A673 (cell line): Measurements from ENCODE around the gene GRID2.

Source experiments
- CTCF ChIP-seq: fragments of 300-800, 200-600 bp; sonication (generic); conservative IDR thresholded peaks from 2 replicates; pipeline ENCODE4 v1.5.1; 2017; ENCODE audit warnings: low read depth, mild to moderate bottlenecking, antibody characterized with exemption, low read length, moderate library complexity, mixed read lengths
- EZH2 ChIP-seq: fragments of 200-600 bp; sonication (generic); IDR thresholded peaks from 2 replicates; pipeline ENCODE4 v1.6.1; 2017; ENCODE audit warnings: borderline replicate concordance, low read depth, mild to moderate bottlenecking, mixed read lengths, antibody characterized with exemption, low read length; ENCODE audit not compliant: poor library complexity, severe bottlenecking

DNA sequence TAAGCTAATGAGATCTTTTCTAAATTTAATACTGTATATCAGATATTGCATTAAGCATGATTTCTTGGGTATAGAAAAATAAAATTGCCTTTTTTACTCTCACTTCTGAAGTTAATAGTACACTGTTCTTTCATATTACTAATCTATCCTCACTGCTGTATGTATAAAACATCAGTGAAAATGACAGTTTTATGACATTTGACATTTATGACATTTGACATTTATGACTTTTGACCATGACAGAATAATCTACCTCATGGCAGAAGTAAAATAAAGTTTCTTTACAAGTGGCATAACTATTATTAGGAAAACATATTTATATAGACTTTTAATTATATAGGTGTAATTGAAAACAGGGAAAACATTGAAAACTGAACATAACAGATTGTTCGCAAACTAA lies 13.3 kb downstream of the GRID2 start:
- no peak for TF ChIP-seq EZH2
- TF ChIP-seq CTCF, result no peak
